Astrocyte of the cerebellum (primary cell): Measurements from ENCODE around the gene FFAR4.

Experiments
- DNase-seq: peaks from one replicate; pipeline ENCODE4 v3.0.0-alpha.2; 2011; ENCODE audit warnings: low read depth
- H3K4me3 ChIP-seq: 2 replicates; pipeline ENCODE4 v1.5.1; 2011; ENCODE audit warnings: mild to moderate bottlenecking, low read depth, low read length, moderate library complexity
- CTCF ChIP-seq: IDR thresholded peaks from 2 replicates; pipeline ENCODE4 v1.5.1; 2012; ENCODE audit warnings: low read length, low read depth, moderate library complexity, mild to moderate bottlenecking; ENCODE audit errors: missing control alignments
- in situ Hi-C: cut with HindIII; loops from 2 replicates; pipeline ENCODE4 v1.10.0; 2017; ENCODE audit warnings: low sequenced_read_pairs

Gene FFAR4

GRCh38 chr10:93614101-93614825 lies 47.8 kb downstream of the FFAR4 start:
- in situ Hi-C loops = no loop called here
- TF ChIP-seq CTCF = no peak
- no peak for DNase-seq
- no peak overlapping the region for H3K4me3 ChIP-seq

GRCh38 chr10:93615576-93616235 lies 49.2 kb downstream of the FFAR4 start:
- no peak for TF ChIP-seq CTCF
- H3K4me3 ChIP-seq = no peak overlapping the region
- DNase-seq = no peak
- in situ Hi-C loops = no loop called here

GRCh38 chr10:93620925-93621324 lies 54.5 kb downstream of the FFAR4 start:
- in situ Hi-C loops = no loop called here
- no peak overlapping the region for H3K4me3 ChIP-seq
- no peak for TF ChIP-seq CTCF
- DNase-seq = no peak

- no peak for DNase-seq
- in situ Hi-C loops = no loop called here
- H3K4me3 ChIP-seq = no peak overlapping the region
- no peak for TF ChIP-seq CTCF
Observed at GRCh38 chr10:93622942-93623341, 56.5 kb downstream of the FFAR4 start.

- DNase-seq = no peak
- no peak for TF ChIP-seq CTCF
- in situ Hi-C loops = loop anchor here (5.0 kb wide), 1 partner anchor 33 kb away; no protein-coding TSS in a partner anchor
- no peak overlapping the region for H3K4me3 ChIP-seq
Observed at GRCh38 chr10:93628858-93629257, 62.4 kb downstream of the FFAR4 start.

- H3K4me3 ChIP-seq = no peak overlapping the region
- in situ Hi-C loops = loop anchor here (5.0 kb wide), 2 partner anchors 33 to 57 kb away; no protein-coding TSS in a partner anchor
- DNase-seq = no peak
- no peak for TF ChIP-seq CTCF
Observed at GRCh38 chr10:93629647-93630305, 63.3 kb downstream of the FFAR4 start.
